NCI-H2107 treated with DMSO at 0.1 percent for 48 hours (cell line): ENCODE results near the gene HTR3B.
A peak's percentile ranks its signal among the peaks of the same experiment; 100 is the strongest.

Experiments
- DNase-seq: peaks from one replicate; lab custom pipeline; 2025; ENCODE audit not compliant: unreplicated experiment; lab: John Stamatoyannopoulos, UW

Gene HTR3B

GRCh38 chr11:113986351-113987140 is 82.0 kb downstream of the HTR3B start:
- DNase-seq: no peak

GRCh38 chr11:113989381-113989780 is 84.8 kb downstream of the HTR3B start:
- DNase-seq: no peak

- DNase-seq: no peak
Observed at GRCh38 chr11:113989916-113990315, 85.3 kb downstream of the HTR3B start.

- DNase-seq: no peak
Observed at GRCh38 chr11:113991170-113991569, 86.6 kb downstream of the HTR3B start.

GRCh38 chr11:113991718-113992458 is 87.3 kb downstream of the HTR3B start:
- DNase-seq: peak; percentile 27

GRCh38 chr11:113992459-113993110 is 88.0 kb downstream of the HTR3B start:
- DNase-seq: peak; percentile 10

GRCh38 chr11:113994077-113994954 is 89.7 kb downstream of the HTR3B start:
- DNase-seq: peak; percentile 5
